Adipocyte (in vitro differentiated cells): ENCODE results near the gene MAGEA2B.
"Not testable (repeated sequence)": the region's sequence is repeated elsewhere in the genome, so short reads cannot be mapped to it uniquely, and the experiment has no call there.

Experiments used
- DNase-seq: peaks from one replicate; pipeline ENCODE4 v3.0.0-alpha.2; 2015; ENCODE audit warnings: low read depth
- H3K27me3 ChIP-seq: replicated peaks from 2 replicates; pipeline ENCODE4 v1.7.0; 2013; ENCODE audit warnings: mild to moderate bottlenecking, low read length, moderate library complexity; ENCODE audit not compliant: control insufficient read depth, insufficient read depth
- H3K36me3 ChIP-seq: 2 replicates; pipeline ENCODE4 v1.7.0; 2013; ENCODE audit warnings: low read length, mild to moderate bottlenecking, moderate library complexity; ENCODE audit not compliant: control insufficient read depth, insufficient read depth, severe bottlenecking
- H3K4me1 ChIP-seq: 2 replicates; pipeline ENCODE4 v1.7.0; 2013; ENCODE audit warnings: mild to moderate bottlenecking, low read length, moderate library complexity; ENCODE audit not compliant: control insufficient read depth, insufficient read depth
- H3K4me3 ChIP-seq: 2 replicates; pipeline ENCODE4 v1.7.0; 2013; ENCODE audit warnings: mild to moderate bottlenecking, low read length, moderate library complexity
- H3K9ac ChIP-seq: 2 replicates; pipeline ENCODE4 v1.7.0; 2013; ENCODE audit warnings: mild to moderate bottlenecking, low read length, moderate library complexity
- H3K9me3 ChIP-seq: 2 replicates; pipeline ENCODE4 v1.7.0; 2013; ENCODE audit warnings: mild to moderate bottlenecking, low read length, moderate library complexity; ENCODE audit not compliant: control insufficient read depth

Gene MAGEA2B

DNA sequence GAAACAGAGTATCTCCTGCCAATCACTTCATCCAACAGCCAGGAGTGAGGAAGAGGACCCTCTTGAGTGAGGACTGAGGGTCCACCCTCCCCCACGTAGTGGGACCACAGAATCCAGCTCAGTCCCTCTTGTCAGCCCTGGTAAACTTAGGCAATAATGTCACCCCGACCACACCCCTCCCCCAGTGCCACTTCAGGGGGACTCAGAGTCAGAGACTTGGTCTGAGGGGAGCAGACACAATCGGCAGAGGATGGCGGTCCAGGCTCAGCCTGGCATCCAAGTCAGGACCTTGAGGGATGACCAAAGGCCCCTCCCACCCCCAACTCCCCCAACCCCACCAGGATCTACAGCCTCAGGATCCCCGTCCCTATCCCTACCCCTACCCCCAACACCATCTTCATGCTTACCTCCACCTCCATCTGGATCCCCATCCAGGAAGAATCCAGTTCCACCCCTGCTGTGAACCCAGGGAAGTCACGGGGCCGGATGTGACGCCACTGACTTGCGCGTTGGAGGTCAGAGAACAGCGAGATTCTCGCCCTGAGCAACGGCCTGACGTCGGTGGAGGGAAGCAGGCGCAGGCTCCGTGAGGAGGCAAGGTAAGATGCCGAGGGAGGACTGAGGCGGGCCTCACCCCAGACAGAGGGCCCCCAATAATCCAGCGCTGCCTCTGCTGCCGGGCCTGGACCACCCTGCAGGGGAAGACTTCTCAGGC lies 19.0 kb downstream of the MAGEA2B start, which contains the start of the genes CSAG1 and MAGEA12:
Gene CSAG1 (minus strand): TSS at position 461 of the 715 bp plus-strand sequence. CDS start 1,261 bp downstream, outside the sequence.
Gene MAGEA12 (plus strand): TSS at position 497 of the 715 bp plus-strand sequence. CDS start 2,405 bp downstream, outside the sequence.
- Histone ChIP-seq H3K4me1 (no peaks in the 10 kb centered on the region), H3K9me3 (no peaks in the 10 kb centered on the region), H3K27me3 (no peaks in the 10 kb centered on the region), H3K36me3 (no peaks in the 10 kb centered on the region), H3K9ac (no peak within 1 kb of the TSS), H3K4me3 (no peak within 1 kb of the TSS)
- no peak for DNase-seq

DNA sequence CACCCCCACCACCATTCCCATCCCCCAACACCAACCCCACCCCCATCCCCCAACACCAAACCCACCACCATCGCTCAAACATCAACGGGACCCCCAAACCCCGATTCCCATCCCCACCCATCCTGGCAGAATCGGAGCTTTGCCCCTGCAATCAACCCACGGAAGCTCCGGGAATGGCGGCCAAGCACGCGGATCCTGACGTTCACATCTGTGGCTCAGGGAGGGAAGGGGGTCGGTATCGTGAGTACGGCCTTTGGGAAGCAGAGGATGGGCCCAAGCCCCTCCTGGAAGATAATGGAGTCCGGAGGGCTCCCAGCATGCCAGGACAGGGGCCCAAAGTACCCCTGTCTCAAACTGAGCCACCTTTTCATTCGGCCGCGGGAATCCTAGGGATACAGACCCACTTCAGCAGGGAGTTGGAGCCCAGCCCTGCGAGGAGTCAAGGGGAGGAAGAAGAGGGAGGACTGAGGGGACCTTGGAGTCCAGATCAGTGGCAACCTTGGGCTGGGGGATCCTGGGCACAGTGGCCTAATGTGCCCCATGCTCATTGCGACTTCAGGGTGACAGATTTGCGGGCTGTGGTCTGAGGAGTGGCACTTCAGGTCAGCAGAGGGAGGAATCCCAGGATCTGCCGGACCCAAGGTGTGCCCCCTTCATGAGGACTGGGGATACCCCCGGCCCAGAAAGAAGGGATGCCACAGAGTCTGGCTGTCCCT lies 19.9 kb downstream of the MAGEA2B start:
- H3K9me3 ChIP-seq, H3K27me3 ChIP-seq, H3K4me3 ChIP-seq, H3K9ac ChIP-seq, H3K36me3 ChIP-seq, DNase-seq, H3K4me1 ChIP-seq: not testable (repeated sequence)

DNA sequence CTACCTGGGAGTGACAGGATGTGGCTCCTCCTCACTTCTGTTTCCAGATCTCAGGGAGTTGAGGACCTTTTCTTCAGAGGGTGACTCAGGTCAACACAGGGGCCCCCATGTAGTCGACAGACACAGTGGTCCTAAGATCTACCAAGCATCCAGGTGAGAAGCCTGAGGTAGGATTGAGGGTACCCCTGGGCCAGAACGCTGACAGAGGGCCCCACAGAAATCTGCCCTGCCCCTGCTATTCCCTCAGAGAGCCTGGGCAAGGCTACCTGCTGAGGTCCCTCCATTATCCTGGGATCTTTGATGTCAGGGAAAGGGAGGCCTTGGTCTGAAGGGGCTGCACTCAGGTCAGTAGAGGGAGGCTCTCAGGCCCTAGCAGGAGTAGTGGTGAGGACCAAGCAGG lies 20.7 kb downstream of the MAGEA2B start:
- Histone ChIP-seq H3K27me3 (no peaks in the 10 kb centered on the region), H3K4me1 (no peaks in the 10 kb centered on the region), H3K9ac (no peak overlapping the region)

DNA sequence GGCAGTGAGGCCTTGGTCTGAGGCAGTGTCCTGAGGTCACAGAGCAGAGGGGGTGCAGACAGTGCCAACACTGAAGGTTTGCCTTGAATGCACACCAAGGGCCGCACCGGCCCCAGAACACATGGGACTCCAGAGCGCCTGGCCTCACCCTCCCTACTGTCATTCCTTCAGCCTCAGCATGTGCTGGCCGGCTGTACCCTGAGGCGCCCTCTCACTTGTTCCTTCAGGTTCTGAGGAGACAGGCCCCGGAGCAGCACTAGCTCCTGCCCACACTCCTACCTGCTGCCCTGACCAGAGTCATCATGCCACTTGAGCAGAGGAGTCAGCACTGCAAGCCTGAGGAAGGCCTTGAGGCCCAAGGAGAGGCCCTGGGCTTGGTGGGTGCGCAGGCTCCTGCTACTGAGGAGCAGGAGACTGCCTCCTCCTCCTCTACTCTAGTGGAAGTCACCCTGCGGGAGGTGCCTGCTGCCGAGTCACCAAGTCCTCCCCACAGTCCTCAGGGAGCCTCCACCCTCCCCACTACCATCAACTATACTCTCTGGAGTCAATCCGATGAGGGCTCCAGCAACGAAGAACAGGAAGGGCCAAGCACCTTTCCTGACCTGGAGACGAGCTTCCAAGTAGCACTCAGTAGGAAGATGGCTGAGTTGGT lies 21.6 kb downstream of the MAGEA2B start:
- no peaks in the 10 kb centered on the region for H3K27me3 ChIP-seq
- H3K9ac ChIP-seq = no peak overlapping the region
- no peak for DNase-seq
- no peaks in the 10 kb centered on the region for H3K36me3 ChIP-seq
- H3K9me3 ChIP-seq = no peaks in the 10 kb centered on the region
- H3K4me1 ChIP-seq = no peaks in the 10 kb centered on the region
- no peak overlapping the region for H3K4me3 ChIP-seq

More for the DNA sequence above, 20.7 kb downstream of the MAGEA2B start:
- Histone ChIP-seq H3K9me3 (no peaks in the 10 kb centered on the region), H3K4me3 (no peak overlapping the region), H3K36me3 (no peaks in the 10 kb centered on the region)
- no peak for DNase-seq

DNA sequence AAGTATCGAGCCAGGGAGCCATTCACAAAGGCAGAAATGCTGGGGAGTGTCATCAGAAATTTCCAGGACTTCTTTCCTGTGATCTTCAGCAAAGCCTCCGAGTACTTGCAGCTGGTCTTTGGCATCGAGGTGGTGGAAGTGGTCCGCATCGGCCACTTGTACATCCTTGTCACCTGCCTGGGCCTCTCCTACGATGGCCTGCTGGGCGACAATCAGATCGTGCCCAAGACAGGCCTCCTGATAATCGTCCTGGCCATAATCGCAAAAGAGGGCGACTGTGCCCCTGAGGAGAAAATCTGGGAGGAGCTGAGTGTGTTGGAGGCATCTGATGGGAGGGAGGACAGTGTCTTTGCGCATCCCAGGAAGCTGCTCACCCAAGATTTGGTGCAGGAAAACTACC lies 22.1 kb downstream of the MAGEA2B start:
- DNase-seq, H3K4me3 ChIP-seq, H3K27me3 ChIP-seq, H3K9ac ChIP-seq, H3K4me1 ChIP-seq, H3K36me3 ChIP-seq, H3K9me3 ChIP-seq: not testable (repeated sequence)

DNA sequence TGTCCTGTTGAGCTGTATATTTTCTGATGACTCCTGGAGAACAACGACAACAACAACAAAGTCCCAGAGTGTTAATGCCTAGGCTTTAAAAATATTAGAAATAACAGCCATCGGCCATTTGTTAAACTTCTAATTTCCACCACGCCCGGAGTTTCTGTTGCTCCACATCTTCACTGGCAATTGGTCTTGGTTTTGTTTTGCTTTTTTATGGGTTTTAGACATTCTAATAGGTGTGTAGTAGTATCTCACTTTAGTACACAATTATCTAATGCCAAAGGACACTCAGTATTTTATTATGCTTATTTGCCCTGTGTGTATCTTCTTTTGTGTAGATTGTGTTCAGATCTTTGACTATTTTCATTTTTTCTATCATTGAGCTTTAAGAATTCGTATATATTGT lies 24.1 kb downstream of the MAGEA2B start:
- peaks cover 6% of the 10 kb centered on the region for H3K27me3 ChIP-seq
- no peaks in the 10 kb centered on the region for H3K9me3 ChIP-seq
- H3K9ac ChIP-seq = no peak overlapping the region
- no peaks in the 10 kb centered on the region for H3K4me1 ChIP-seq
- no peak overlapping the region for H3K4me3 ChIP-seq
- no peak for DNase-seq
- H3K36me3 ChIP-seq = no peaks in the 10 kb centered on the region

DNA sequence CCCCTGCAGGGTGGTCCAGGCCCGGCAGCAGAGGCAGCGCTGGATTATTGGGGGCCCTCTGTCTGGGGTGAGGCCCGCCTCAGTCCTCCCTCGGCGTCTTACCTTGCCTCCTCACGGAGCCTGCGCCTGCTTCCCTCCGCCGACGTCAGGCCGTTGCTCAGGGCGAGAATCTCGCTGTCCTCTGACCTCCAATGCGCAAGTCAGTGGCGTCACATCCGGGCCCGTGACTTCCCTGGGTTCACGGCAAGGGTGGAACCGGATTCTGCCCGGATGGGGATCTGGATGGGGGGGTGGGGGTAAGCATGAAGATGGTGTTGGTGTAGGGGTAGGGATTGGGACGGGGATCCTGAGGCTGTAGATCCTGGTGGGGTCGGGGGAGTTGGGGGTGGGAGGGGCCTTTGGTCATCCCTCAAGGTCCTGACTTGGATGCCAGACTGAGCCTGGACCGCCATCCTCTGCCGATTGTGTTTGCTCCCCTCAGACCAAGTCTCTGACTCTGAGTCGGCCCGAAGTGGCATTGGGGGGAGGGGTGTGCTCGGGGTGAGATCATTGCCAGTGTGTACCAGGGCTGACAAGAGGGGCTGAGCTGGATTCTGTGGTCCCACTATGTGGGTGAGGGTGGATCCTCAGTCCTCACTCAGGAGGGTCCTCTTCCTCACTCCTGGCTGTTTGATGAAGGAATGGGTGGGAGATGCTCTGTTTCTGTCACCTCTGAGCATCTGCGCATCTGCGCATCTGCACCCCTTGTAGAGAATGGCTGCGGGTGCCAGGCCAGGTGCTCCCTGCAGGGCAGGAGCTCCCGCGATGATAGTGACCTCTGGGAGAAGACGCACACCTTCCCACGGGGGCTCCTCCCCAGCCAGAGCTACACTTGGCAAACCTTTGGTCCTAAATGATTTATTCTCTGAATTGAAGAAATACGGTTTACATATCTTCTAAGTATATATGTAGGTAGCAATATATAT lies 39.5 kb downstream of the MAGEA2B start, which contains the start of gene MAGEA2:
Gene MAGEA2 (minus strand): TSS at position 157 of the 965 bp plus-strand sequence. CDS start 2,479 bp downstream, outside the sequence.
- H3K4me3 ChIP-seq, H3K9ac ChIP-seq, H3K27me3 ChIP-seq, H3K4me1 ChIP-seq, DNase-seq, H3K9me3 ChIP-seq, H3K36me3 ChIP-seq: not testable (repeated sequence)

DNA sequence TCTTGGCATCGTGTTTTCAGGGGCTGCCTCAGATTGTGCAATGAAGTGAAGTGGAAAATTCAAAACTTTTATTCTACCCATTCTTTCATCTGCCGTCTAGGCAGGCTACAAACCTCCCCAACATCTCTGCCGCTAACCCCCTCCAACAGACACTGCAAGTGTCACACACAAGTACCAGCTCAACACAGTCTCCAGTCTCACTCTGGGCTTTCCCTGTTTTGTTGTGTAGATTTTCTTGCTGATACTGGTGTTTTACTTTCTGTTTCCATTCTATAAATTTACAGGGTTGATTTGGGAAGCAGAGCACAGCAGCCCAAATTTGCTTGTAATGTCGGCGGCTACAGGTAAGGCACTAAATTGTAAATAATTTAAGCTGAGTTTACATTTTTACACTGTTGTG lies 40.4 kb downstream of the MAGEA2B start:
- H3K4me1 ChIP-seq, H3K27me3 ChIP-seq, DNase-seq, H3K9me3 ChIP-seq, H3K4me3 ChIP-seq, H3K36me3 ChIP-seq, H3K9ac ChIP-seq: not testable (repeated sequence)

DNA sequence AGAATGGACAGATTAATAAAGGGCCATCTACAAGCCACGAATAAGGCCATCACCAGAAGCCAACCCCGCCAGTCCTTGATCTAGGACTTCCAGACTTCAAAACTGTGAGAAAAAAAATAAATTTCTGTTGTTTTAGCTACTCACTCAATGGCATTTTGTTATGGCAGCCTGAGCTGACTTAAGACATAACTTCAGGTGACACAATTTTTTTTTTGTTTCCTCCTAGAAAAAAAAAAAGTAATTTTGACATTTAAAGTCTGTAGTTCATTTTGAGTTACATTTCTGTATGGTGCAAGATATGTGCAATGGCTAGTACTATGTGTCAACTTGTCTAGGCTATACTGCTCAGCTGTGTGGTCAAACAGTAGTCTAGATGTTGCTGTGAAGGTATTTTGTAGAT lies 44.5 kb downstream of the MAGEA2B start, which contains the start of gene CSAG3:
Gene CSAG3 (plus strand): TSS at position 301 of the 400 bp plus-strand sequence.
- not testable (repeated sequence) for H3K9ac ChIP-seq, H3K4me3 ChIP-seq, H3K36me3 ChIP-seq, DNase-seq, H3K4me1 ChIP-seq, H3K9me3 ChIP-seq, H3K27me3 ChIP-seq

DNA sequence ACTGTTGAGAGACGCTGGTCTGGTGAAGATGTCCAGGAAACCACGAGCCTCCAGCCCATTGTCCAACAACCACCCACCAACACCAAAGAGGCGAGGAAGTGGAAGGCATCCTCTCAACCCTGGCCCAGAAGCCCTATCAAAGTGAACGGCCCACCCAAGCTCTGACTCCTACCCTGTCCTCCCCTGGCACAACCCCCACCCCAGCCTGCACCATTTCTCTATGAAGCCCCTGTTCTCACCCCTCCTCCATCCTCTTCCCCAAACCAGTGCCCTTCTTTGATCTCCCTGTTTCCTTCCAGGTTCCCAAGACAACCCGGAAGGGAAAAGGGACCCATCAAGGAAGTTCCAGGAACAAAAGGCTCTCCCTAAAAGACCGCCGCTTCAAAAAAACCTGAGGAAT lies 45.1 kb downstream of the MAGEA2B start:
- not testable (repeated sequence) for H3K36me3 ChIP-seq, H3K4me1 ChIP-seq, H3K9me3 ChIP-seq, H3K9ac ChIP-seq, H3K27me3 ChIP-seq, DNase-seq, H3K4me3 ChIP-seq
